ENCODE results near the gene CDH13. TPM values are rescaled to one million over a fixed set of nuclear protein-coding genes. Genes with fewer than 3 reads are reported as not detected.

Gene CDH13
- total and polyA plus RNA-seq, 10 of the 15 experiments (the other 5 are each of a cell fraction or from before 2014, with no cell fraction given): under 0.01 to 0.05 TPM; not detected in 8

DNA sequence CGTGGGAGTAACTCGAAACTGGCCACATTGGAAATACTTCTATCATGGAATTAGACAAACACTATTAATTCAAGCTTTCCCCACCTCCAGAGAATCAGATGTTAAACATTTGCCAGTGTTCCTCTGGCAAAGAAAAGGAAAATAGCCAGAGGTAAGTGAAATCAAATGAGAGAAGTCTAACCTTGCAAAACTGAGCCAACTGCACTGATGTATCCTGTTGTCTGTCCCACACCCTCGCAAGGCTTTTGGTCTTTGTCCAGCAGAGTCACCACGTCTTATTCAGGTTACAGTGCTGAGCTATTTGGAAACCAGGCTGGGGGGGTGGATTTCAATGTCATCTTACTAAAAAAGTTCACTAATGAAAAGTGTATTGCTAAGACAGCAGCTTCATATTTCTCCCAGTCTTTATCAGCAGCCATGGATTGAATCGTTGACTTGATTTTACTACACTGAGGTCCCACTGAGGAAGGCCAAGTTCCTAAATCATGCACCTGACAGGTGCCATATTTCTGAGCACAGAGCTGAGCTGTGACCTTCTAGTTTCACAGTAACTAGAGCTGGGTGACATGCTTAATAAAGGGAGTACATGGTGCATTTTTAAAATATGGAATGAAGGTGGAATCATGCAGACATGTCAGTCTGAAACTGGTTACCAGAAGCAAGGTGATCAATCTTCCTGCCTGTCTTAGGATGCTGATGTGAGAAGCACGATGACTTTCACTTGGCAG, 1095.9 kb downstream of the CDH13 start (continued):
- TF ChIP-seq, protein P1, sequence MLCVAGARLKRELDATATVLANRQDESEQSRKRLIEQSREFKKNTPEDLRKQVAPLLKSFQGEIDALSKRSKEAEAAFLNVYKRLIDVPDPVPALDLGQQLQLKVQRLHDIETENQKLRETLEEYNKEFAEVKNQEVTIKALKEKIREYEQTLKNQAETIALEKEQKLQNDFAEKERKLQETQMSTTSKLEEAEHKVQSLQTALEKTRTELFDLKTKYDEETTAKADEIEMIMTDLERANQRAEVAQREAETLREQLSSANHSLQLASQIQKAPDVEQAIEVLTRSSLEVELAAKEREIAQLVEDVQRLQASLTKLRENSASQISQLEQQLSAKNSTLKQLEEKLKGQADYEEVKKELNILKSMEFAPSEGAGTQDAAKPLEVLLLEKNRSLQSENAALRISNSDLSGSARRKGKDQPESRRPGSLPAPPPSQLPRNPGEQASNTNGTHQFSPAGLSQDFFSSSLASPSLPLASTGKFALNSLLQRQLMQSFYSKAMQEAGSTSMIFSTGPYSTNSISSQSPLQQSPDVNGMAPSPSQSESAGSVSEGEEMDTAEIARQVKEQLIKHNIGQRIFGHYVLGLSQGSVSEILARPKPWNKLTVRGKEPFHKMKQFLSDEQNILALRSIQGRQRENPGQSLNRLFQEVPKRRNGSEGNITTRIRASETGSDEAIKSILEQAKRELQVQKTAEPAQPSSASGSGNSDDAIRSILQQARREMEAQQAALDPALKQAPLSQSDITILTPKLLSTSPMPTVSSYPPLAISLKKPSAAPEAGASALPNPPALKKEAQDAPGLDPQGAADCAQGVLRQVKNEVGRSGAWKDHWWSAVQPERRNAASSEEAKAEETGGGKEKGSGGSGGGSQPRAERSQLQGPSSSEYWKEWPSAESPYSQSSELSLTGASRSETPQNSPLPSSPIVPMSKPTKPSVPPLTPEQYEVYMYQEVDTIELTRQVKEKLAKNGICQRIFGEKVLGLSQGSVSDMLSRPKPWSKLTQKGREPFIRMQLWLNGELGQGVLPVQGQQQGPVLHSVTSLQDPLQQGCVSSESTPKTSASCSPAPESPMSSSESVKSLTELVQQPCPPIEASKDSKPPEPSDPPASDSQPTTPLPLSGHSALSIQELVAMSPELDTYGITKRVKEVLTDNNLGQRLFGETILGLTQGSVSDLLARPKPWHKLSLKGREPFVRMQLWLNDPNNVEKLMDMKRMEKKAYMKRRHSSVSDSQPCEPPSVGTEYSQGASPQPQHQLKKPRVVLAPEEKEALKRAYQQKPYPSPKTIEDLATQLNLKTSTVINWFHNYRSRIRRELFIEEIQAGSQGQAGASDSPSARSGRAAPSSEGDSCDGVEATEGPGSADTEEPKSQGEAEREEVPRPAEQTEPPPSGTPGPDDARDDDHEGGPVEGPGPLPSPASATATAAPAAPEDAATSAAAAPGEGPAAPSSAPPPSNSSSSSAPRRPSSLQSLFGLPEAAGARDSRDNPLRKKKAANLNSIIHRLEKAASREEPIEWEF (IDR thresholded peaks at IDR 0.05; ENCODE audit: insufficient replicate concordance, low read depth, low read length): no peak
- TF ChIP-seq, protein P2, sequence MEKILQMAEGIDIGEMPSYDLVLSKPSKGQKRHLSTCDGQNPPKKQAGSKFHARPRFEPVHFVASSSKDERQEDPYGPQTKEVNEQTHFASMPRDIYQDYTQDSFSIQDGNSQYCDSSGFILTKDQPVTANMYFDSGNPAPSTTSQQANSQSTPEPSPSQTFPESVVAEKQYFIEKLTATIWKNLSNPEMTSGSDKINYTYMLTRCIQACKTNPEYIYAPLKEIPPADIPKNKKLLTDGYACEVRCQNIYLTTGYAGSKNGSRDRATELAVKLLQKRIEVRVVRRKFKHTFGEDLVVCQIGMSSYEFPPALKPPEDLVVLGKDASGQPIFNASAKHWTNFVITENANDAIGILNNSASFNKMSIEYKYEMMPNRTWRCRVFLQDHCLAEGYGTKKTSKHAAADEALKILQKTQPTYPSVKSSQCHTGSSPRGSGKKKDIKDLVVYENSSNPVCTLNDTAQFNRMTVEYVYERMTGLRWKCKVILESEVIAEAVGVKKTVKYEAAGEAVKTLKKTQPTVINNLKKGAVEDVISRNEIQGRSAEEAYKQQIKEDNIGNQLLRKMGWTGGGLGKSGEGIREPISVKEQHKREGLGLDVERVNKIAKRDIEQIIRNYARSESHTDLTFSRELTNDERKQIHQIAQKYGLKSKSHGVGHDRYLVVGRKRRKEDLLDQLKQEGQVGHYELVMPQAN (conservative IDR thresholded peaks at IDR 0.05): no peak
- TF ChIP-seq TCF7 (IDR thresholded peaks at IDR 0.05; ENCODE audit: borderline replicate concordance) (no peak), MEF2A (IDR thresholded peaks at IDR 0.05; ENCODE audit: insufficient read depth, low read depth, low read length) (no peak), BHLHE40 (IDR thresholded peaks at IDR 0.05; ENCODE audit: borderline replicate concordance in 1 of 2, low read depth in 2 of 2, low read length in 1 of 2) (no peak), HDAC2 (IDR thresholded peaks at IDR 0.05) (no peak)
- TF ChIP-seq, protein P3, sequence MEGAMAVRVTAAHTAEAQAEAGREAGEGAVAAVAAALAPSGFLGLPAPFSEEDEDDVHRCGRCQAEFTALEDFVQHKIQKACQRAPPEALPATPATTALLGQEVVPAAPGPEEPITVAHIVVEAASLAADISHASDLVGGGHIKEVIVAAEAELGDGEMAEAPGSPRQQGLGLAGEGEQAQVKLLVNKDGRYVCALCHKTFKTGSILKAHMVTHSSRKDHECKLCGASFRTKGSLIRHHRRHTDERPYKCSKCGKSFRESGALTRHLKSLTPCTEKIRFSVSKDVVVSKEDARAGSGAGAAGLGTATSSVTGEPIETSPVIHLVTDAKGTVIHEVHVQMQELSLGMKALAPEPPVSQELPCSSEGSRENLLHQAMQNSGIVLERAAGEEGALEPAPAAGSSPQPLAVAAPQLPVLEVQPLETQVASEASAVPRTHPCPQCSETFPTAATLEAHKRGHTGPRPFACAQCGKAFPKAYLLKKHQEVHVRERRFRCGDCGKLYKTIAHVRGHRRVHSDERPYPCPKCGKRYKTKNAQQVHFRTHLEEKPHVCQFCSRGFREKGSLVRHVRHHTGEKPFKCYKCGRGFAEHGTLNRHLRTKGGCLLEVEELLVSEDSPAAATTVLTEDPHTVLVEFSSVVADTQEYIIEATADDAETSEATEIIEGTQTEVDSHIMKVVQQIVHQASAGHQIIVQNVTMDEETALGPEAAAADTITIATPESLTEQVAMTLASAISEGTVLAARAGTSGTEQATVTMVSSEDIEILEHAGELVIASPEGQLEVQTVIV (IDR thresholded peaks at IDR 0.05; ENCODE audit: borderline replicate concordance, partially characterized antibody): no peak
- TF ChIP-seq, protein P4, sequence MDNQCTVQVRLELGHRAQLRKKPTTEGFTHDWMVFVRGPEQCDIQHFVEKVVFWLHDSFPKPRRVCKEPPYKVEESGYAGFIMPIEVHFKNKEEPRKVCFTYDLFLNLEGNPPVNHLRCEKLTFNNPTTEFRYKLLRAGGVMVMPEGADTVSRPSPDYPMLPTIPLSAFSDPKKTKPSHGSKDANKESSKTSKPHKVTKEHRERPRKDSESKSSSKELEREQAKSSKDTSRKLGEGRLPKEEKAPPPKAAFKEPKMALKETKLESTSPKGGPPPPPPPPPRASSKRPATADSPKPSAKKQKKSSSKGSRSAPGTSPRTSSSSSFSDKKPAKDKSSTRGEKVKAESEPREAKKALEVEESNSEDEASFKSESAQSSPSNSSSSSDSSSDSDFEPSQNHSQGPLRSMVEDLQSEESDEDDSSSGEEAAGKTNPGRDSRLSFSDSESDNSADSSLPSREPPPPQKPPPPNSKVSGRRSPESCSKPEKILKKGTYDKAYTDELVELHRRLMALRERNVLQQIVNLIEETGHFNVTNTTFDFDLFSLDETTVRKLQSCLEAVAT (IDR thresholded peaks at IDR 0.05): no peak
- TF ChIP-seq, protein P5, sequence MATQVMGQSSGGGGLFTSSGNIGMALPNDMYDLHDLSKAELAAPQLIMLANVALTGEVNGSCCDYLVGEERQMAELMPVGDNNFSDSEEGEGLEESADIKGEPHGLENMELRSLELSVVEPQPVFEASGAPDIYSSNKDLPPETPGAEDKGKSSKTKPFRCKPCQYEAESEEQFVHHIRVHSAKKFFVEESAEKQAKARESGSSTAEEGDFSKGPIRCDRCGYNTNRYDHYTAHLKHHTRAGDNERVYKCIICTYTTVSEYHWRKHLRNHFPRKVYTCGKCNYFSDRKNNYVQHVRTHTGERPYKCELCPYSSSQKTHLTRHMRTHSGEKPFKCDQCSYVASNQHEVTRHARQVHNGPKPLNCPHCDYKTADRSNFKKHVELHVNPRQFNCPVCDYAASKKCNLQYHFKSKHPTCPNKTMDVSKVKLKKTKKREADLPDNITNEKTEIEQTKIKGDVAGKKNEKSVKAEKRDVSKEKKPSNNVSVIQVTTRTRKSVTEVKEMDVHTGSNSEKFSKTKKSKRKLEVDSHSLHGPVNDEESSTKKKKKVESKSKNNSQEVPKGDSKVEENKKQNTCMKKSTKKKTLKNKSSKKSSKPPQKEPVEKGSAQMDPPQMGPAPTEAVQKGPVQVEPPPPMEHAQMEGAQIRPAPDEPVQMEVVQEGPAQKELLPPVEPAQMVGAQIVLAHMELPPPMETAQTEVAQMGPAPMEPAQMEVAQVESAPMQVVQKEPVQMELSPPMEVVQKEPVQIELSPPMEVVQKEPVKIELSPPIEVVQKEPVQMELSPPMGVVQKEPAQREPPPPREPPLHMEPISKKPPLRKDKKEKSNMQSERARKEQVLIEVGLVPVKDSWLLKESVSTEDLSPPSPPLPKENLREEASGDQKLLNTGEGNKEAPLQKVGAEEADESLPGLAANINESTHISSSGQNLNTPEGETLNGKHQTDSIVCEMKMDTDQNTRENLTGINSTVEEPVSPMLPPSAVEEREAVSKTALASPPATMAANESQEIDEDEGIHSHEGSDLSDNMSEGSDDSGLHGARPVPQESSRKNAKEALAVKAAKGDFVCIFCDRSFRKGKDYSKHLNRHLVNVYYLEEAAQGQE (IDR thresholded peaks at IDR 0.05; ENCODE audit: low read depth, low read length): no peak
